GM18499 (cell line): ENCODE results near the gene TOPORS.
"Not testable (repeated sequence)": the region's sequence is repeated elsewhere in the genome, so short reads cannot be mapped to it uniquely, and the experiment has no call there.

Experiments
- ATAC-seq: cut with Tn5 transposase; IDR thresholded peaks from one replicate; pipeline ENCODE4 v1.9.1; 2021; ENCODE audit warnings: moderate number of reproducible peaks; ENCODE audit not compliant: insufficient read depth, unreplicated experiment

Gene TOPORS

GRCh38 chr9:32570262-32570661 lies 17.9 kb upstream of the TOPORS start:
- no peak for ATAC-seq

- no peak for ATAC-seq
Observed at GRCh38 chr9:32566770-32567169, 14.4 kb upstream of the TOPORS start.

- no peak for ATAC-seq
Observed at GRCh38 chr9:32565967-32566366, 13.6 kb upstream of the TOPORS start.

GRCh38 chr9:32558408-32558934 lies 6.1 kb upstream of the TOPORS start:
- no peak for ATAC-seq

- no peak for ATAC-seq
Observed at GRCh38 chr9:32554591-32554990, 2.2 kb upstream of the TOPORS start.

- no peak for ATAC-seq
Observed at GRCh38 chr9:32554107-32554506, 1.7 kb upstream of the TOPORS start.

GRCh38 chr9:32551276-32552051 lies 922 bp downstream of the TOPORS start:
- ATAC-seq, result no peak

- peak; percentile 44 for ATAC-seq
Observed at GRCh38 chr9:32550562-32551275, 1.7 kb downstream of the TOPORS start.

- no peak for ATAC-seq
Observed at GRCh38 chr9:32550150-32550561, 2.2 kb downstream of the TOPORS start.

- ATAC-seq, result not testable (repeated sequence)
Observed at GRCh38 chr9:32548213-32548612, 4.2 kb downstream of the TOPORS start.

- no peak for ATAC-seq
Observed at GRCh38 chr9:32545884-32546283, 6.5 kb downstream of the TOPORS start.

- ATAC-seq, result no peak
Observed at GRCh38 chr9:32543047-32543446, 9.3 kb downstream of the TOPORS start.

GRCh38 chr9:32533816-32534215 lies 18.6 kb downstream of the TOPORS start:
- ATAC-seq, result no peak

GRCh38 chr9:32533336-32533735 lies 19.1 kb downstream of the TOPORS start:
- ATAC-seq, result no peak

GRCh38 chr9:32526707-32527048 lies 25.7 kb downstream of the TOPORS start:
- ATAC-seq, result no peak

GRCh38 chr9:32526041-32526706 lies 26.2 kb downstream of the TOPORS start, which contains the start of gene RIGI:
Gene RIGI (minus strand): TSS chr9:32526196. CDS start chr9:32526166, 30 bp downstream.
- peak; percentile 63 for ATAC-seq

GRCh38 chr9:32525709-32526030 lies 26.7 kb downstream of the TOPORS start:
- peak; percentile 10 for ATAC-seq

GRCh38 chr9:32524892-32525708 lies 27.3 kb downstream of the TOPORS start:
- ATAC-seq, result peak; percentile 6

- not testable (repeated sequence) for ATAC-seq
Observed at GRCh38 chr9:32524558-32524891, 27.9 kb downstream of the TOPORS start.

- no peak for ATAC-seq
Observed at GRCh38 chr9:32523910-32524309, 28.5 kb downstream of the TOPORS start.
